GM23338 (cell line): ENCODE results near the gene CD34. TPM values are rescaled to one million over a fixed set of nuclear protein-coding genes. Genes with fewer than 3 reads are reported as not detected.
A peak's percentile ranks its signal among the peaks of the same experiment; 100 is the strongest.

ENCODE experiments used
- ATAC-seq: fragments of 200-7000 bp; cut with Tn5 transposase; 3 replicates; pipeline ENCODE4 v1.9.1; 2020
- DNase-seq: peaks from one replicate; pipeline ENCODE4 v3.0.0-alpha.2; 2015; ENCODE audit warnings: low spot score
- H2AFZ ChIP-seq: fragments of 200-600 bp; sonication (generic); 2 replicates; pipeline ENCODE4 v1.8.0; 2016; ENCODE audit warnings: antibody characterized with exemption, mild to moderate bottlenecking, moderate library complexity
- H3F3A ChIP-seq: fragments of 200-600 bp; sonication (generic); replicated peaks from 2 replicates; pipeline ENCODE4 v1.8.0; 2017; ENCODE audit warnings: antibody characterized with exemption, mixed run types, low read depth
- H3K27ac ChIP-seq: fragments of 200-600 bp; sonication (generic); 2 replicates; pipeline ENCODE4 v1.6.1; 2016; ENCODE audit warnings: low read depth
- H3K27me3 ChIP-seq: fragments of 200-600 bp; sonication (generic); 2 replicates; pipeline ENCODE4 v1.8.0; 2016; ENCODE audit warnings: mild to moderate bottlenecking, mixed run types, moderate library complexity; ENCODE audit not compliant: insufficient read depth
- H3K36me3 ChIP-seq: fragments of 200-600 bp; sonication (generic); 2 replicates; pipeline ENCODE4 v1.8.0; 2016; ENCODE audit warnings: mild to moderate bottlenecking; ENCODE audit not compliant: insufficient read depth
- H3K4me1 ChIP-seq: fragments of 200-600 bp; sonication (generic); 2 replicates; pipeline ENCODE4 v1.8.0; 2016; ENCODE audit warnings: mild to moderate bottlenecking, moderate library complexity; ENCODE audit not compliant: insufficient read depth
- H3K4me2 ChIP-seq: fragments of 200-600 bp; sonication (generic); 2 replicates; pipeline ENCODE4 v1.7.1; 2017; ENCODE audit warnings: mixed run types
- H3K4me3 ChIP-seq: fragments of 200-600 bp; sonication (generic); 2 replicates; pipeline ENCODE4 v1.6.1; 2016; ENCODE audit warnings: mixed run types
- H3K79me2 ChIP-seq: fragments of 200-600 bp; sonication (generic); replicated peaks from 2 replicates; pipeline ENCODE4 v1.8.0; 2017; ENCODE audit warnings: mild to moderate bottlenecking; ENCODE audit not compliant: insufficient read depth
- H3K9me2 ChIP-seq: fragments of 200-600 bp; sonication (generic); 2 replicates; pipeline ENCODE4 v1.8.0; 2017; ENCODE audit not compliant: insufficient read depth
- H4K20me1 ChIP-seq: fragments of 200-600 bp; sonication (generic); replicated peaks from 2 replicates; pipeline ENCODE4 v1.8.0; 2017; ENCODE audit warnings: mild to moderate bottlenecking; ENCODE audit not compliant: insufficient read depth
- H3K27ac Mint-ChIP-seq: 2 replicates; pipeline ENCODE4 v1.8.0; 2020; ENCODE audit warnings: inconsistent platforms, mild to moderate bottlenecking, moderate library complexity, mixed read lengths
- H3K27me3 Mint-ChIP-seq: 3 replicates; pipeline ENCODE4 v1.8.0; 2022; ENCODE audit warnings: low read depth, mild to moderate bottlenecking, moderate library complexity, mixed read lengths, inconsistent platforms; ENCODE audit not compliant: insufficient read depth, poor library complexity
- H3K36me3 Mint-ChIP-seq: 3 replicates; pipeline ENCODE4 v1.8.0; 2021; ENCODE audit warnings: low read depth, mild to moderate bottlenecking, inconsistent platforms, moderate library complexity, mixed read lengths
- H3K4me1 Mint-ChIP-seq: 3 replicates; pipeline ENCODE4 v1.8.0; 2020; ENCODE audit warnings: mild to moderate bottlenecking, inconsistent platforms, mixed read lengths
- H3K4me3 Mint-ChIP-seq: 3 replicates; pipeline ENCODE4 v1.8.0; 2021; ENCODE audit warnings: moderate library complexity, mild to moderate bottlenecking, inconsistent platforms, mixed read lengths
- H3K9me3 Mint-ChIP-seq: 3 replicates; pipeline ENCODE4 v1.8.0; 2020; ENCODE audit warnings: moderate library complexity, mild to moderate bottlenecking, inconsistent platforms, mixed read lengths
- CREB1 ChIP-seq: fragments of 250-450 bp; sonication (Bioruptor Pico); IDR thresholded peaks from 2 replicates; pipeline ENCODE4 v1.5.0; 2020; ENCODE audit warnings: low read depth, mild to moderate bottlenecking, moderate library complexity
- CTCF ChIP-seq, 2 experiments: fragments of 200-600 bp in 1 of 2; sonication (generic) in 1 of 2; conservative IDR thresholded peaks; 2 replicates each; pipeline versions ENCODE4 v1.5.1 to v1.6.1; 2016 to 2017; ENCODE audit warnings: antibody characterized with exemption in 2 of 2, low read depth in 2 of 2, mild to moderate bottlenecking in 2 of 2, moderate library complexity in 1 of 2
- ETS1 ChIP-seq: IDR thresholded peaks from 2 replicates; pipeline ENCODE4 v1.6.1; 2016; ENCODE audit warnings: antibody characterized with exemption
- EZH2 ChIP-seq: fragments of 200-600 bp; sonication (generic); IDR thresholded peaks from one replicate; pipeline ENCODE4 v1.8.0; 2017; ENCODE audit warnings: antibody characterized with exemption, mild to moderate bottlenecking, low read depth; ENCODE audit not compliant: unreplicated experiment
- EZH2phosphoT487 ChIP-seq: fragments of 200-600 bp; sonication (generic); IDR thresholded peaks from one replicate; pipeline ENCODE4 v1.8.1; 2018; ENCODE audit warnings: antibody characterized with exemption; ENCODE audit not compliant: unreplicated experiment
- JUNB ChIP-seq: IDR thresholded peaks from one replicate; pipeline ENCODE4 v1.6.1; 2016; ENCODE audit warnings: antibody characterized with exemption; ENCODE audit not compliant: unreplicated experiment
- NANOG ChIP-seq: IDR thresholded peaks from 2 replicates; pipeline ENCODE4 v1.6.1; 2016; ENCODE audit warnings: antibody characterized with exemption, borderline replicate concordance
- POLR2AphosphoS5 ChIP-seq: IDR thresholded peaks from 2 replicates; pipeline ENCODE4 v1.6.1; 2016; ENCODE audit warnings: antibody characterized with exemption, low read depth
- STAT1 ChIP-seq: IDR thresholded peaks from one replicate; pipeline ENCODE4 v1.6.1; 2016; ENCODE audit warnings: antibody characterized with exemption; ENCODE audit not compliant: unreplicated experiment
- ZNF114 ChIP-seq: fragments of 250-450 bp; sonication (Bioruptor Pico); IDR thresholded peaks from 2 replicates; pipeline ENCODE4 v1.5.0; 2020; ENCODE audit warnings: mild to moderate bottlenecking, moderate library complexity
- ZNF331 ChIP-seq: fragments of 250-450 bp; sonication (Bioruptor Pico); IDR thresholded peaks from 2 replicates; pipeline ENCODE4 v1.5.0; 2020; ENCODE audit warnings: low read depth, mild to moderate bottlenecking, moderate library complexity
- polyA plus RNA-seq: library from polyadenylated mRNA; unstranded; fragments of >200 nt; fragmentation: Nextera tagmentation; extraction: Ambion mirVana; gene quantifications from 2 replicates; pipeline ENCODE4 v1.2.1, GENCODE V29; 2016
- total RNA-seq: library from RNA; depleted of rRNA; stranded (reverse); fragments of >200 nt; shearing (Covaris generic); gene quantifications from 2 replicates; pipeline ENCODE4 v1.2.3, GENCODE V29; 2014
- TF ChIP-seq, protein P1 (sequence below): fragments of 250-450 bp; sonication (Bioruptor Pico); IDR thresholded peaks from 2 replicates; pipeline ENCODE4 v1.5.0; 2020; ENCODE audit warnings: mild to moderate bottlenecking, moderate library complexity
- TF ChIP-seq, protein P2 (sequence below): IDR thresholded peaks from one replicate; pipeline ENCODE4 v1.6.1; 2018; ENCODE audit warnings: antibody characterized with exemption; ENCODE audit not compliant: unreplicated experiment

CD34 gene
- total and polyA plus RNA-seq, 2 experiments from 2014 or later, result 0.07 to 0.18 TPM

DNA sequence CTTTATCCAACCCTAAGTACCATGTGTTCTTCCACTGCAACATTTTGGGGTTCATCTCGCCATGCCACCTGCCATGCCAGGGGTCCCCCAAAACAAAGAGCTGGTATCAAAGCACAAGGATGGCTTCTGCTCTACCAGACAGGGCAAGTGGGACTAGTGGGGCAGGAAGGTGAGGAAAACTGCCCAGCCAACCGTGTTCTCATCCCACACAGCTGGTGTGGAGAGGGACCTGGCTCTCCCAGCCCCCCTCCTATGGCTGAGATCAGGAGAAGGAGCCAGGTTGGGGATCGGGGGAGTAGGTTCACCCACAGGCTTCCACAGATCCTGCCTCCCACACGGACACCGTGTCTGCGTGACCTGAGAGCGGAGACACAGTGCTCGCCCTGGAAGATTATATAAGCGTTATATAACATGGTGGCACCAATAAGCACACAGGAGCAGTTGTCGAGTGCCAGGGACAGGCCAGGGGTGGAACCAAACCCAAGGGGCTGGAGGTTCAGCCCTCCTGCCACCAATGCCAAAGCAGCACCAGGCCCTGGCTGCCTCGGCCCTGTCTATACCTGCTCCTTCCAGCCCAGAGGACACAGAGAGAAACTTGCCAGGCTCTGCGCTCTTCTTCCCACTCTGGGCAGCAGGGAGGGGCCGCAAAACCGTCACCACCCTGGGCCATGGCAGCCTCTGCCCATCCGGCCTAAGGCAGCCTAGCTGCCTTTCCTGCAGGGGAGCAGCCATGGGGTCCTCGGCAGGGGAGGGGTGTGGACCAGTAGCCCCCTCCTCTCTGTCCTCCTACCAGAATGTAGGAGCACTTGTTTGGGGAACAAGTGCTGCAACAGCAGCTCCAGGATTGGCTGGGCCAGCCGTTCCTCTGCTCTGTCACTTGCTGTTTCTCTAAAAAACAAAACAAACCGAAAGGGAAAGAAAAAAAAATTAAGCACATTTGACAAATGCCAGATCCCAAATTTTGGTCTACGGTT, 43.5 kb downstream of the CD34 start:
- Histone ChIP-seq H4K20me1 (no peaks in the 10 kb centered on the region), H2AFZ (no peak overlapping the region), H3K27ac (no peak overlapping the region), H3F3A (0 out of 2 replicates have a peak, but pooled peaks cover 4% of the 10 kb centered on the region), H3K4me2 (peak overlapping the region; percentile 92), H3K36me3 (no peaks in the 10 kb centered on the region), H3K79me2 (no peaks in the 10 kb centered on the region), H3K9me2 (no peaks in the 10 kb centered on the region), H3K4me3 (peak overlapping the region; percentile 68), H3K4me1 (peaks cover 7% of the 10 kb centered on the region; the same call in 1 of the 2 replicates), H3K27me3 (peaks cover 28% of the 10 kb centered on the region)
- DNase-seq, result no peak
- TF ChIP-seq CTCF (conservative IDR thresholded peaks at IDR 0.05; ENCODE audit: low read depth in 2 of 2) (no peak), JUNB (no peak), CREB1 (CRISPR knock-in tag) (no peak), STAT1 (no peak), ZNF331 (no peak), NANOG (no peak), EZH2phosphoT487 (no peak), POLR2AphosphoS5 (no peak), ETS1 (no peak), EZH2 (no peak), ZNF114 (CRISPR knock-in tag) (no peak)
- TF ChIP-seq, protein P1, sequence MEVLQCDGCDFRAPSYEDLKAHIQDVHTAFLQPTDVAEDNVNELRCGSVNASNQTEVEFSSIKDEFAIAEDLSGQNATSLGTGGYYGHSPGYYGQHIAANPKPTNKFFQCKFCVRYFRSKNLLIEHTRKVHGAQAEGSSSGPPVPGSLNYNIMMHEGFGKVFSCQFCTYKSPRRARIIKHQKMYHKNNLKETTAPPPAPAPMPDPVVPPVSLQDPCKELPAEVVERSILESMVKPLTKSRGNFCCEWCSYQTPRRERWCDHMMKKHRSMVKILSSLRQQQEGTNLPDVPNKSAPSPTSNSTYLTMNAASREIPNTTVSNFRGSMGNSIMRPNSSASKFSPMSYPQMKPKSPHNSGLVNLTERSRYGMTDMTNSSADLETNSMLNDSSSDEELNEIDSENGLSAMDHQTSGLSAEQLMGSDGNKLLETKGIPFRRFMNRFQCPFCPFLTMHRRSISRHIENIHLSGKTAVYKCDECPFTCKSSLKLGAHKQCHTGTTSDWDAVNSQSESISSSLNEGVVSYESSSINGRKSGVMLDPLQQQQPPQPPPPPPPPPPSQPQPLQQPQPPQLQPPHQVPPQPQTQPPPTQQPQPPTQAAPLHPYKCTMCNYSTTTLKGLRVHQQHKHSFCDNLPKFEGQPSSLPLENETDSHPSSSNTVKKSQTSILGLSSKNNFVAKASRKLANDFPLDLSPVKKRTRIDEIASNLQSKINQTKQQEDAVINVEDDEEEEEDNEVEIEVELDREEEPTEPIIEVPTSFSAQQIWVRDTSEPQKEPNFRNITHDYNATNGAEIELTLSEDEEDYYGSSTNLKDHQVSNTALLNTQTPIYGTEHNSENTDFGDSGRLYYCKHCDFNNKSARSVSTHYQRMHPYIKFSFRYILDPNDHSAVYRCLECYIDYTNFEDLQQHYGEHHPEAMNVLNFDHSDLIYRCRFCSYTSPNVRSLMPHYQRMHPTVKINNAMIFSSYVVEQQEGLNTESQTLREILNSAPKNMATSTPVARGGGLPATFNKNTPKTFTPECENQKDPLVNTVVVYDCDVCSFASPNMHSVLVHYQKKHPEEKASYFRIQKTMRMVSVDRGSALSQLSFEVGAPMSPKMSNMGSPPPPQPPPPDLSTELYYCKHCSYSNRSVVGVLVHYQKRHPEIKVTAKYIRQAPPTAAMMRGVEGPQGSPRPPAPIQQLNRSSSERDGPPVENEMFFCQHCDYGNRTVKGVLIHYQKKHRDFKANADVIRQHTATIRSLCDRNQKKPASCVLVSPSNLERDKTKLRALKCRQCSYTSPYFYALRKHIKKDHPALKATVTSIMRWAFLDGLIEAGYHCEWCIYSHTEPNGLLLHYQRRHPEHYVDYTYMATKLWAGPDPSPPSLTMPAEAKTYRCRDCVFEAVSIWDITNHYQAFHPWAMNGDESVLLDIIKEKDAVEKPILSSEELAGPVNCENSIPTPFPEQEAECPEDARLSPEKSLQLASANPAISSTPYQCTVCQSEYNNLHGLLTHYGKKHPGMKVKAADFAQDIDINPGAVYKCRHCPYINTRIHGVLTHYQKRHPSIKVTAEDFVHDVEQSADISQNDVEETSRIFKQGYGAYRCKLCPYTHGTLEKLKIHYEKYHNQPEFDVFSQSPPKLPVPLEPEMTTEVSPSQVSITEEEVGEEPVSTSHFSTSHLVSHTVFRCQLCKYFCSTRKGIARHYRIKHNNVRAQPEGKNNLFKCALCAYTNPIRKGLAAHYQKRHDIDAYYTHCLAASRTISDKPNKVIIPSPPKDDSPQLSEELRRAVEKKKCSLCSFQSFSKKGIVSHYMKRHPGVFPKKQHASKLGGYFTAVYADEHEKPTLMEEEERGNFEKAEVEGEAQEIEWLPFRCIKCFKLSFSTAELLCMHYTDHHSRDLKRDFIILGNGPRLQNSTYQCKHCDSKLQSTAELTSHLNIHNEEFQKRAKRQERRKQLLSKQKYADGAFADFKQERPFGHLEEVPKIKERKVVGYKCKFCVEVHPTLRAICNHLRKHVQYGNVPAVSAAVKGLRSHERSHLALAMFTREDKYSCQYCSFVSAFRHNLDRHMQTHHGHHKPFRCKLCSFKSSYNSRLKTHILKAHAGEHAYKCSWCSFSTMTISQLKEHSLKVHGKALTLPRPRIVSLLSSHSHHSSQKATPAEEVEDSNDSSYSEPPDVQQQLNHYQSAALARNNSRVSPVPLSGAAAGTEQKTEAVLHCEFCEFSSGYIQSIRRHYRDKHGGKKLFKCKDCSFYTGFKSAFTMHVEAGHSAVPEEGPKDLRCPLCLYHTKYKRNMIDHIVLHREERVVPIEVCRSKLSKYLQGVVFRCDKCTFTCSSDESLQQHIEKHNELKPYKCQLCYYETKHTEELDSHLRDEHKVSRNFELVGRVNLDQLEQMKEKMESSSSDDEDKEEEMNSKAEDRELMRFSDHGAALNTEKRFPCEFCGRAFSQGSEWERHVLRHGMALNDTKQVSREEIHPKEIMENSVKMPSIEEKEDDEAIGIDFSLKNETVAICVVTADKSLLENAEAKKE (CRISPR knock-in tag), result no peak
- TF ChIP-seq, protein P2, sequence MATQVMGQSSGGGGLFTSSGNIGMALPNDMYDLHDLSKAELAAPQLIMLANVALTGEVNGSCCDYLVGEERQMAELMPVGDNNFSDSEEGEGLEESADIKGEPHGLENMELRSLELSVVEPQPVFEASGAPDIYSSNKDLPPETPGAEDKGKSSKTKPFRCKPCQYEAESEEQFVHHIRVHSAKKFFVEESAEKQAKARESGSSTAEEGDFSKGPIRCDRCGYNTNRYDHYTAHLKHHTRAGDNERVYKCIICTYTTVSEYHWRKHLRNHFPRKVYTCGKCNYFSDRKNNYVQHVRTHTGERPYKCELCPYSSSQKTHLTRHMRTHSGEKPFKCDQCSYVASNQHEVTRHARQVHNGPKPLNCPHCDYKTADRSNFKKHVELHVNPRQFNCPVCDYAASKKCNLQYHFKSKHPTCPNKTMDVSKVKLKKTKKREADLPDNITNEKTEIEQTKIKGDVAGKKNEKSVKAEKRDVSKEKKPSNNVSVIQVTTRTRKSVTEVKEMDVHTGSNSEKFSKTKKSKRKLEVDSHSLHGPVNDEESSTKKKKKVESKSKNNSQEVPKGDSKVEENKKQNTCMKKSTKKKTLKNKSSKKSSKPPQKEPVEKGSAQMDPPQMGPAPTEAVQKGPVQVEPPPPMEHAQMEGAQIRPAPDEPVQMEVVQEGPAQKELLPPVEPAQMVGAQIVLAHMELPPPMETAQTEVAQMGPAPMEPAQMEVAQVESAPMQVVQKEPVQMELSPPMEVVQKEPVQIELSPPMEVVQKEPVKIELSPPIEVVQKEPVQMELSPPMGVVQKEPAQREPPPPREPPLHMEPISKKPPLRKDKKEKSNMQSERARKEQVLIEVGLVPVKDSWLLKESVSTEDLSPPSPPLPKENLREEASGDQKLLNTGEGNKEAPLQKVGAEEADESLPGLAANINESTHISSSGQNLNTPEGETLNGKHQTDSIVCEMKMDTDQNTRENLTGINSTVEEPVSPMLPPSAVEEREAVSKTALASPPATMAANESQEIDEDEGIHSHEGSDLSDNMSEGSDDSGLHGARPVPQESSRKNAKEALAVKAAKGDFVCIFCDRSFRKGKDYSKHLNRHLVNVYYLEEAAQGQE, result no peak
- no peaks in the 10 kb centered on the region for H3K36me3 Mint-ChIP-seq
- peaks cover 10% of the 10 kb centered on the region for H3K4me1 Mint-ChIP-seq
- peak overlapping the region; percentile 69 for H3K4me3 Mint-ChIP-seq
- H3K27me3 Mint-ChIP-seq, result peaks cover 19% of the 10 kb centered on the region
- ATAC-seq, result no peak
- no peak overlapping the region for H3K27ac Mint-ChIP-seq
- H3K9me3 Mint-ChIP-seq, result no peaks in the 10 kb centered on the region
